Ramos (cell line): ENCODE measurements around the gene CERS3.

Experiments
- in situ Hi-C: fragments of 300-500 bp; cut with MboI; formaldehyde crosslinking; loops from one replicate; pipeline ENCODE4 v1.14.3; 2022; ENCODE audit warnings: low sequenced_read_pairs; ENCODE audit not compliant: unreplicated experiment

Gene CERS3

DNA sequence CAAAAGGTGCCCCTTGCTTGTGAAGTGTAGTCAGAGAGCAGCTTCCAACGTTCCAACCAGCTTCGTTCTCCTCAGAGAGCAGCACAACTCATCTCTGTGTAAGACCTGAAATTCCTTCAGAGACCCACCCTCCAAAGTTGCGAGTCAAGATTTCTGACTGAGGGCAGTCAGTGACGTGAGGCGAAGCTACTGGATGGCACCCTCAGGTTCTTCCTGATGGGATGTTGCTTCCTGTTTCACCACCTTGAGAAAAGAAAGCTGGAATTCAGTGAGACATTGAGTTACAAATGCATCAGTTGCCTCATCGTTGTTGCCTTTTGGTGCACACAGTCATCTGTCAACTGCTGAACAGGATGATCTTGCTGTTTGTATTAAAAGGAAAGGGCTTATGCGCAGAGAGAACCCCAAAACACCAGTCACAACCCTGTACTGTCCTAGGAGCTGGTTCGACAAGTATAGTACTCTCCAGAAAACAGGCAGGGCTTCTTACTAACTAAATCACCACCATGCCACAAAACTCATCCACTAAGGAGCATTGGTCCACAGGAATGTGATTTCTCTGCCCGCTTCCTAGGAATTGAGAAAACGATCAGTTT is at the start of gene CERS3:
TSS of gene CERS3 (minus strand) at position 118 of the 596 bp plus-strand sequence. CDS start 27,101 bp downstream, outside the sequence.
- in situ Hi-C loops, result no loop called here

- in situ Hi-C loops, result no loop called here
Observed at GRCh38 chr15:100573526-100573925, 44.8 kb upstream of the CERS3 start.

- in situ Hi-C loops, result no loop called here
Observed at GRCh38 chr15:100572362-100572983, 43.7 kb upstream of the CERS3 start.

DNA sequence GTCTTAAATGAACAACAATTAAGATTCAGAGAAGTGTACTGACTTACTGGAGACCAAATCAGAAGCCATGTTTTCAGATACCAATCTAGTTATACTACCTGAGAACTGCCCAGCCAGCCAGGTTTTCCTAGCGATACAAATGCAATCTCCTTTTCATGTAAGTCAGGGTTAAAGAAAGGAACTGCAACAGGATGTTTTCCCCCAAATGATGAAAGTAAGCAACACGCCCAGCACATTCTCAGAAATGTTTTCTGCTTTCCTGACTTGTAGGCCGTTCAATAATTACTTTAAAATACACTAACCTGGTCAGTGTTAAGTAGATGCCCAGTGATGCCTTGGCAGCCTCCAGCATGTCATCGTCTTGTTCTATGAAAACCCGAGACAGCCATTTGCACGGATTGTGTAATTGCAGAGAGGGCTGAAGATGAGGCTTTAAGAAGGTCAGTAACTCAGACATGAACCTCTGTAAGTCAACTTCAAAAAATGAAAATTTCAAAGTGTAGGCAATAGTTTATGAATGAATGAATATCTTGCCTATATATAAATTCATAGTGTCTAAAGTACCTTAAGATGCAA is 42.9 kb upstream of the CERS3 start:
- in situ Hi-C loops, result no loop called here

- in situ Hi-C loops, result no loop called here
Observed at GRCh38 chr15:100570735-100571313, 42.1 kb upstream of the CERS3 start.

DNA sequence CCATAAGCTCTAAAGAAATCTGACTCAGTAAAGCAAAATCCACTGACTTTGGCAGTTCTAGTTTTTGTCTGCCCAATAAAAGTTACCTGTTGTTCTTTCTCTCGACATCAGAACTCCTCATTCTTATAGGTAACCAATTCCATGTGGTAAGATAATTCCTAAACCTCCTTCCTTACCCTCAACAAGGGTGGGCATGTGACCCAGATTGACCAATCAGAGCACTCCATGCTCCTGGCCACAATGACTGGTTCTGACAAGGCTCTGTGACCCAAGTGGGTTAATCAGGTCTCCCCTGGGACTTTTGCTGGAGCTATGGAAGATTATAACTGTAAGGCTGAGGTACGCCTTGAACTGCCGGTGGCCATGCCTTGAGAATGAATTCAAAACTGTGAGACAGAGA is 41.5 kb upstream of the CERS3 start:
- in situ Hi-C loops, result no loop called here

DNA sequence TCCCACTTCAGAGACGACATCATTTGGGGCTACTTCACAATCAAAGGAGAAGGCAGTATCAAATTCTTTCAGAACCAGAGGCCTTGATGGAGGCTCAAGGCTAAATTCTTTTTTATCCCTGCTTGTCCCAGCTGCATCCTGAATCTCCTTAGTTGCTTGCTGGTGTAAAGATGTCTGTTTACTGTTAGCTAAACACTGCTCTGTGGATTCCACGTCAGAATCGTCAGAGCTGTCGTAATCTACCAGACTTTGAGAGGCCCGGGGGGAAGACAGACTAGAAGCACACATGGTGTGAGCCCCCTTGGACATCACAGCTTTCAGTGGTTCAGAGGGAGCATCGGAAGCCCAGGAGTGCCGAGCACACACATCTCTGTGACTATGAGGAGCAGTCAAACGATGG is 40.6 kb upstream of the CERS3 start:
- in situ Hi-C loops, result no loop called here

- in situ Hi-C loops, result no loop called here
Observed at GRCh38 chr15:100566850-100567628, 38.3 kb upstream of the CERS3 start.

DNA sequence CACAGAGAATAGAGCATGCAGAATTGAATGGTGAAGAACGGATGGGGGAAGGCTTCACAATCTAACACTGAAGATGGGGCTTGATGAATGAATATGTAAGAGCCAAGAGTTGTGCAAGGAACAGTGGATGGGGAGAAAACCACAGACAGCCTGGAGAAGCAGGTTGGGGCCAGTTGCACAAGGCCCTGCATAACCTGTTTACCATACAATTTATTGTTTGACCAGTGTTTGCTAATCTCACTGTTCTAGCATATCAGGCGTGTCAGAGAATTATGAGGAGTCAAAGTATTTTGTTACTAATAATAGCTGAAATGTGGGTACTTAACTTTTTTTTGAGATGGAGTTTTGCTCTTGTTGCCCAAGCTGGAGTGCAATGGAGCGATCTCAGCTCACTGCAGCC is 36.8 kb upstream of the CERS3 start:
- in situ Hi-C loops, result no loop called here

DNA sequence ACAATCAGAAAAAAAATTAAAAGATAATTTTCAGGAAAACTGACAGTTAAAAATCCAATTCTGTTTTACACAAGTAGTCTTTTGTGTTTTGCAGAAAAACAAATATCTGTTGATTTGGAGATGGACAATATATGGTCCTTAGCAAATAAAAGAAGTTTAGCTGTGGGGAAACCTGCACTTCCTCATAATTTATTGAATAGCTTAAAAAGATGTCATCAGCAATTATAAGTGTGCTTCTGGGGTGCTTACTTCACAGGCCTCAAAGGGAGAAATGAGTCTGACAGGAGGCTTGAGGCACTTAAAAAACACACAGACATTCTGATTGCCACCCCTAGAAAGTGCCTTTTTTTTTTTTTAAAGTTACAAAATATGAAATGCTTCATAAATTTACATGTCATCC is 31.6 kb upstream of the CERS3 start:
- in situ Hi-C loops, result no loop called here

DNA sequence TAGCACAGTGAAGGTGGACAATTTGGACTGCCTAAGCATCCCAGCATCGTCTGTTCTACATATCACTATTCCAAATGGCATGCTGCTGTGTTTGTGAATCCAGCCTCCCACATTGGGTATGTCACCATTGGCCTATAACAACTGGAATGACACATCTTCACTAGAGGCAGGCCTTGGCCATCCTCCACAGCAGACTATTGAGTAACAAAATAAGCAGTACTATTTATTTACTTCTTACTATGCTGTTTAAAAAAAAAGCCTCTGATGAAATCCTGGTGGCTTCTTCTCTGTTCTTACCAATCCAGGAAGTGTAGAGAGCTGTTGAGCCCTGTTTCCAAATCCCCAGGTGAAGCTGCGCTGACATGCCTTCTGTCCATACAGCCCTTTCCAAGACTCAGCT is 30.6 kb upstream of the CERS3 start:
- in situ Hi-C loops, result no loop called here

DNA sequence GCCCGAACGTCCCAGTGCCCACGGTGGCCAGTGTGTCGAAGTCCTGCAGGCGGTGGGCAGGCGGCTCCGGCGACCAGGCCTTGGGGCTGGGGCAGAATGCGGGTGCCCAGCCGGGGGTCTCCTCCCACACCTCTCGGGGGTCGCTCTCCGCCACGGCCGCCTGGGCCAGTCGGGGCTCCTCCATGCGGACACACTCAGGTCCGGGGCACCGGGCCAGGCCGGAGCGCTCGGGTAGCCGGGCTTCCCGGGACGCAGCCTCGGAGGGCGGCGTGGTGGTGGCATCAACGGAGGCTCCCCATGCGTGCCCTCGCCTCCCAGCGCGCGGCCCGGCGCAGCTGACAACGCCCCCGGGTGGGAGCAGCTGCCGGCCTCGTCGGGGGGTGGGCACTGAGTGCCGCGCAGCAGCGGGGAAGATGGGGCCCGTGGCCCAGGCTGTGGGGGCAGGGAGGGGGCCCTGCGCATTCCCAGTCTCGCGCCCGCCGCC is 30.1 kb upstream of the CERS3 start:
- in situ Hi-C loops, result no loop called here

DNA sequence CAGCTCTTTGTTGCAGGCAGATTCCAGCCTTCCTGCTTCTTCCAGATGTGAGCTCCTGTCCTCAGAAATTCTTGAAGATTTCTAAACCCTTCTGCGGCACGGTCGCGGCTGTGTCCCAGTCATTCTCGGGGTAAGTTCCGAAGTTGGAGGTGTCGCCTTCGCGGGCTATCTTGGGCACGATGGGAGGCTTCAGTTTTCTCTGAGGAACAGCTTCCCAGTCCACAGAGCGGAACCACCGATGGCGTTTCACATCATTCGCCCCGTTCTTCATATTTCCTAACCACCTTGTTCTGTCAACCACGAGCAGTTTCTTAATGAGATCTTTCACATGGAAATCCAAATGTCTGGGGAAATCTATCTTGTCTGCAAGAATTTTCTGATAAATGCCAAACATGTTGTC is 24.7 kb upstream of the CERS3 start:
- in situ Hi-C loops, result no loop called here

- in situ Hi-C loops, result no loop called here
Observed at GRCh38 chr15:100547961-100548360, 19.2 kb upstream of the CERS3 start.

DNA sequence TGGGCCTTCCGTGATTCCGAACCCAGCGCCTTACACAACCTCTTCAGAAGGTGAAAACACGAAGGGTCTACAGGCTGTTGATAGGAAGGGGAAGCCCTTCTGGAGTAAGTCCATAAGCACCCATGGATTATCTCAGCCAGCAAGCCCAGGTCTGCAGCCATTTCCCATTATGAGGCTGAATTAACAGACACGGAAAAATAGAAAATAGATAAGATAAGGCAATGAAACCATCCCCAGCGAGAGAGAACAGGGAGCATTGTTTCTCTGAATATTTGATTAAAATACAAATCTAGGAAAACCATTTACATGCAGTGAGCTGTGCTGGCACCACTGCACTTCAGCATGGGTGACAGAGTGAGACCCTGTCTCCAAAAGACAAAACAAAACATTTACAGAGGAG is 16.2 kb upstream of the CERS3 start:
- in situ Hi-C loops, result no loop called here

GRCh38 chr15:100544338-100544841 is 15.6 kb upstream of the CERS3 start:
- in situ Hi-C loops, result no loop called here

GRCh38 chr15:100542290-100542689 is 13.5 kb upstream of the CERS3 start:
- in situ Hi-C loops, result no loop called here

- in situ Hi-C loops, result no loop called here
Observed at GRCh38 chr15:100537331-100537730, 8.6 kb upstream of the CERS3 start.

GRCh38 chr15:100536733-100537132 is 8.0 kb upstream of the CERS3 start:
- in situ Hi-C loops, result no loop called here

DNA sequence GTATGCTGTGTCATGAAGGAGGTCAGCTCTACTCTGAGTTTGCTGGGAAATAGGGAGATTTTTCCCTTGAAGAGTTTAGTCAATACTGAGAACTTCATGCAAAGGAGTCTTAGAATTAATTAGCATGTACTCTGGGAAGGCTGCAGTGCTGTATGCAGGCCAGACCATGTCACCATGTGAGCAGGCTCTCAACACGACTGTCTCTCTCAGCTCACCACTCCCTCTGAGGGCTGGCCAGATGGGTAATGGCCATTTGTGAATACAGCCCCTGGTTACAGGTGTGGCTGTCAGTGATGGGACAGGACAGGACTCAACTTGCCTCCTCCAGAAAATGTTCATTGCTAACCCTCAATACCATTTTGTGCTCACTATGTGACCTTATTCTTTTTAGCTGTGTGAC is 5.1 kb upstream of the CERS3 start:
- in situ Hi-C loops, result no loop called here
